KBM-7 (cell line): ENCODE results near the gene ADGRD1.

ENCODE experiments used
- DNase-seq: peaks from one replicate; pipeline ENCODE4 v3.0.0-alpha.2; 2015
- in situ Hi-C: fragments of 300-500 bp; cut with MboI; formaldehyde crosslinking; loops from 2 replicates; pipeline ENCODE4 v1.14.3; 2020; ENCODE audit warnings: low sequenced_read_pairs, low pct_unique_long_range_greater_than_20kb, mixed read lengths

Gene ADGRD1

GRCh38 chr12:131000000-131000486 is 46.3 kb downstream of the ADGRD1 start:
- DNase-seq, result no peak
- in situ Hi-C loops, result no loop called here

GRCh38 chr12:131001493-131001892 is 47.8 kb downstream of the ADGRD1 start:
- in situ Hi-C loops, result no loop called here
- DNase-seq, result no peak

GRCh38 chr12:131002216-131002631 is 48.5 kb downstream of the ADGRD1 start:
- in situ Hi-C loops, result no loop called here
- no peak for DNase-seq

DNA sequence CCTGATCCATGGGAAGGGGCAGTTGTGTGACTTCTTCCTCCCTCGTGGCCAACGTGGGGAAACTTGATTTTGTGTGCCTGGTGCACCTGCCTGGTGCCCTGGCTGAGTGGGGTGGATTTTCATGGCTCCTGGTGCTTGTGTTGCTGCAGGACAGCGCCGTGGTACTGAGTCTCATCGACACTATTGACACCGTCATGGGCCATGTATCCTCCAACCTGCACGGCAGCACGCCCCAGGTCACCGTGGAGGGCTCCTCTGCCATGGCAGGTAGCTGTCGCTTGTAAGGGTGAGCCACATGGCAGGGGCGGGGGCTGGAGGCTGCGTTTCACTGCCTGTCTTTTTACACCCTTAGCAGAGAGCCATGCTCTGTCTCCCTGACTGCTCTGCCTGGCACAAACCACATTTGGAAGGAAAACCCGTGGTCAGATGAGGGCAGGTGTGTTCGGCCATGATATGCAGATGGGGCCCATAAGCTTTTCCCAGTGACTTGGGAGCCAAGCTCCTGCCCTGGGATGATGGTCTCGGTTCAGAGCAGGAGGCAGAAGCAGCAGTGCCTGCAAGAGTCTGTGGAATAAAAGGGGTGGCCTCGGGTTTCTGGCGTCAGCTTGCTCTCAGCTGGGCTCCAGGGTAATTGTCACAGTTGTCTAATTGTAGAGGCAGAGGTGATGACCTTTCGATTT is 49.5 kb downstream of the ADGRD1 start:
- DNase-seq, result no peak
- in situ Hi-C loops, result no loop called here

DNA sequence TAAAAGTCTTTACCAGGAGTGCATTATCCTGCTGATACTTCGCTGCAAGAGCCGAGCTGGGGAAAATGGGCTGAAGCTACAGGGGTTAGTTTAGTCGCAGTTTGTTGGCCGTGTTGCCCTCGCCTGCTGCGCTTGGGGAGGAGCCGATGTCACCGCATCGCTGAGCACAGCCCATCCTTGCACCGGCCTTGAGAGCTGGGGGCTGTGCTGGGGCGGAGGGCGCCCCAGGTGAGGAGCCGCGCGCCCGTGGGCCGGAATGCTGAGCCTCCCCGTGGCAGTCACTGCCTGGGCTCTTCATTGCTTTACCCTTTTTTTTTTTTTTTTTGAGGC is 50.0 kb downstream of the ADGRD1 start:
- DNase-seq, result no peak
- in situ Hi-C loops, result no loop called here

- no peak for DNase-seq
- in situ Hi-C loops, result no loop called here
Measured at GRCh38 chr12:131004166-131004565, 50.5 kb downstream of the ADGRD1 start.

- DNase-seq, result no peak
- in situ Hi-C loops, result no loop called here
Measured at GRCh38 chr12:131005161-131006035, 51.7 kb downstream of the ADGRD1 start.

GRCh38 chr12:131006036-131006735 is 52.5 kb downstream of the ADGRD1 start:
- no peak for DNase-seq
- in situ Hi-C loops, result no loop called here

GRCh38 chr12:131007031-131007739 is 53.5 kb downstream of the ADGRD1 start:
- no peak for DNase-seq
- in situ Hi-C loops, result no loop called here

- in situ Hi-C loops, result no loop called here
- DNase-seq, result no peak
Measured at GRCh38 chr12:131007740-131008117, 54.0 kb downstream of the ADGRD1 start.

- in situ Hi-C loops, result no loop called here
- no peak for DNase-seq
Measured at GRCh38 chr12:131008131-131008912, 54.6 kb downstream of the ADGRD1 start.

DNA sequence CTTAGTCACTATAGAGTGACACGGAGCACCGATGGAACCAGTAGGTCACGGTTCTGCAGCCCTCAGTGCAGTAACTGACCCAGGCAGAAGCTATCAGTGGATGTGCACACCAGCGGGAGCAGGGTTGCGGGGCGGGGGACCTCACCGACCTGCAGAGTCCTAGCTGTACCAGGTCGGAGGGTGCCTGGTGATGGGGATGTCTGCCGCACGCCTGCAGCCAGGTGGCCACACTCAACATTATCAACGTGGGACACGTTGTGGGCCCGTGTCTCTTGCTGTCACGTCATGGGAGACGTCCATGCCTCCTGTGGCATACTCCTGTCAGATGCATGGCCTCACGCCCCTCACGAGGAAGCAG is 55.2 kb downstream of the ADGRD1 start:
- no peak for DNase-seq
- in situ Hi-C loops, result no loop called here

DNA sequence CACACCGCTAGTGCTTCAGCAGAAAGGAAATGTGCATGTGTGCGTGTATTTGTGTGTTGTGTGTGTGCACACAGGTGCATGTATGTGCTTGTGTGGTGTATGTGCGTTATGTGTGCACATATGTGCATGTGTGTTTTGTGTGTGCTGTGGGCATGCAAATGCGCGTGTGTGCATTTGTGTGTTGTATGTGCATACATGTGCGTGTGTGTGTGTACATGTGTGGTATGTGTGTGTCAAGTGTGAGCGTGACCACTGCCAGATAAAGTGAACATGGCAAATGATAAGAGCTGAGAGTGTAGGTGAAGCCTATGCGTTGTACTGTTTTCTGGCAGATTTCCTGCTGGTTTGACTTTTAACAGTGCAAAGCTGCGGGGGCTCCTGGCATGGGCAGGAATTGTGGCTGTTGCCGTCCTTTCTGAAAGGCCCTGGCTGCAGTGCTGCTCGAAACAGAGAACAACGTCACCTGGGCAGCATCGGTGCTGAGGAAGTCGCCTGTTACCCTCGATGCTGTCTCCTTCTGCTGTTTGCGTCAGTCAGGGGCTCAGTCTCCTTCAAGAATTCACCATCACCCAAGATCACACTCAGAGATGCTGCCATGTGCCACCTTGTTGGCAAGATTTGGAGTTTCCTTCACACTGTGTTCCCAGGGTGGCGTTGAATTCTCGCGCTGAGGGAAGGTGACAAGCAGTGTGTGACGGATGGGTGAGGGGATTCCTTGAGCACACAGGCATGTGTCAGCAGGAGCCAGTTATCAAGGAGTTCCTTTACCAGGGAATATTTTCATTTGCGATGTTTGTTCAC is 56.1 kb downstream of the ADGRD1 start:
- DNase-seq, result no peak
- in situ Hi-C loops, result no loop called here

- in situ Hi-C loops, result no loop called here
- DNase-seq, result no peak
Measured at GRCh38 chr12:131010396-131011131, 56.9 kb downstream of the ADGRD1 start.

- no peak for DNase-seq
- in situ Hi-C loops, result no loop called here
Measured at GRCh38 chr12:131011165-131012079, 57.7 kb downstream of the ADGRD1 start.

GRCh38 chr12:131012279-131013069 is 58.8 kb downstream of the ADGRD1 start:
- in situ Hi-C loops, result no loop called here
- DNase-seq, result no peak
